ENCODE results near the gene SLC4A9.

DNA sequence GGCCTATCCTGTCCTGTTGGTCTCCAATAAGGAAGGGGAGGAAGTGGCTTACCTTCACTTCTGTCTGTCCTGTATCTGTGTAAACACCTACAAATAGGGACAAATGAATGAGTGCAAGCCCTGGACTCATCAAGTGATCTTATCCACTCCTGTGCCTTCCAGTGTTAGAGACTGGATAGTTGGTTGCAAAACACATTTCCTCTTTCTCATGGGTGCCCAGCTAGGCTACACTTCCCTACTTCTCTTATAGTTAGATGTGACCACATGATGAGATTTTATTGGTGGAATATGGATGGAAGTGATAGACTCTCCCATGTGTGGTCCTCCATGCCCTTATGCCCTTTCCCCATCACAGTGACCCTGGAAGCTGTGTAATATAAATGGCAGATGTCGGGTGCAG lies 40.2 kb upstream of the SLC4A9 start:
- TF ChIP-seq, protein P1, sequence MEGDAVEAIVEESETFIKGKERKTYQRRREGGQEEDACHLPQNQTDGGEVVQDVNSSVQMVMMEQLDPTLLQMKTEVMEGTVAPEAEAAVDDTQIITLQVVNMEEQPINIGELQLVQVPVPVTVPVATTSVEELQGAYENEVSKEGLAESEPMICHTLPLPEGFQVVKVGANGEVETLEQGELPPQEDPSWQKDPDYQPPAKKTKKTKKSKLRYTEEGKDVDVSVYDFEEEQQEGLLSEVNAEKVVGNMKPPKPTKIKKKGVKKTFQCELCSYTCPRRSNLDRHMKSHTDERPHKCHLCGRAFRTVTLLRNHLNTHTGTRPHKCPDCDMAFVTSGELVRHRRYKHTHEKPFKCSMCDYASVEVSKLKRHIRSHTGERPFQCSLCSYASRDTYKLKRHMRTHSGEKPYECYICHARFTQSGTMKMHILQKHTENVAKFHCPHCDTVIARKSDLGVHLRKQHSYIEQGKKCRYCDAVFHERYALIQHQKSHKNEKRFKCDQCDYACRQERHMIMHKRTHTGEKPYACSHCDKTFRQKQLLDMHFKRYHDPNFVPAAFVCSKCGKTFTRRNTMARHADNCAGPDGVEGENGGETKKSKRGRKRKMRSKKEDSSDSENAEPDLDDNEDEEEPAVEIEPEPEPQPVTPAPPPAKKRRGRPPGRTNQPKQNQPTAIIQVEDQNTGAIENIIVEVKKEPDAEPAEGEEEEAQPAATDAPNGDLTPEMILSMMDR (IDR thresholded peaks at IDR 0.05; ENCODE audit: insufficient read depth, low read length, poor library complexity, severe bottlenecking): no peak
- no peak for TF ChIP-seq EZH2phosphoT487 (conservative IDR thresholded peaks at IDR 0.05; ENCODE audit: low read length)

All from SU-DHL-6 (cell line).